Urothelium cell line (cell line): ENCODE data around the gene LRRC74A.

Experiments used
- DNase-seq: peaks from one replicate; pipeline ENCODE4 v3.0.0; 2011; ENCODE audit warnings: low spot score, mixed read lengths
- FAIRE-seq: peaks from 2 replicates; lab custom pipeline; 2011; peaks lifted over from hg19 to GRCh38; lab: Jason Lieb, UNC

LRRC74A gene

GRCh38 chr14:76808990-76809389, 17.2 kb upstream of the LRRC74A start:
- DNase-seq (no peak), FAIRE-seq (no peak)

- FAIRE-seq (no peak), DNase-seq (no peak)
These were observed 15.7 kb upstream of the LRRC74A start for GRCh38 chr14:76810525-76810924.

GRCh38 chr14:76810953-76811400, 15.2 kb upstream of the LRRC74A start:
- DNase-seq (peak; percentile 57), FAIRE-seq (peak; percentile 91)

GRCh38 chr14:76811561-76811960, 14.6 kb upstream of the LRRC74A start:
- FAIRE-seq = no peak

GRCh38 chr14:76812093-76812421, 14.2 kb upstream of the LRRC74A start:
- FAIRE-seq = peak; percentile 72
- DNase-seq = peak; percentile 35

More at GRCh38 chr14:76811561-76811960, 14.6 kb upstream of the LRRC74A start:
- DNase-seq = no peak

- peak; percentile 97 for DNase-seq
- FAIRE-seq = peak; percentile 98
These were observed 13.5 kb upstream of the LRRC74A start, which contains the start of gene ANGEL1 for GRCh38 chr14:76812422-76813383. TSS of gene ANGEL1 (minus strand) at chr14:76812882. CDS start at chr14:76812827, 55 bp downstream.

GRCh38 chr14:76814726-76815645, 11.2 kb upstream of the LRRC74A start:
- no peak for DNase-seq
- FAIRE-seq = no peak

- no peak for FAIRE-seq
- no peak for DNase-seq
These were observed 5.5 kb upstream of the LRRC74A start for GRCh38 chr14:76820700-76821099.

- DNase-seq = no peak
These were observed 1.6 kb downstream of the LRRC74A start for GRCh38 chr14:76827696-76828296.

GRCh38 chr14:76828339-76829012, 2.3 kb downstream of the LRRC74A start:
- no peak for DNase-seq
- FAIRE-seq = no peak

More at GRCh38 chr14:76827696-76828296, 1.6 kb downstream of the LRRC74A start:
- FAIRE-seq = peak; percentile 72

GRCh38 chr14:76829013-76829365, 2.8 kb downstream of the LRRC74A start:
- FAIRE-seq (no peak), DNase-seq (no peak)

- DNase-seq (peak; percentile 39), FAIRE-seq (no peak)
These were observed 3.6 kb downstream of the LRRC74A start for GRCh38 chr14:76829650-76830421.

GRCh38 chr14:76830556-76830955, 4.3 kb downstream of the LRRC74A start:
- DNase-seq (no peak), FAIRE-seq (no peak)

- FAIRE-seq (peak; percentile 52), DNase-seq (no peak)
These were observed 6.3 kb downstream of the LRRC74A start for GRCh38 chr14:76832503-76832988.

GRCh38 chr14:76833011-76833410, 6.8 kb downstream of the LRRC74A start:
- FAIRE-seq = no peak
- DNase-seq = no peak

- DNase-seq = no peak
- peak; percentile 95 for FAIRE-seq
These were observed 8.0 kb downstream of the LRRC74A start for GRCh38 chr14:76834241-76834661.

GRCh38 chr14:76836029-76836630, 9.9 kb downstream of the LRRC74A start:
- FAIRE-seq (peak; percentile 63), DNase-seq (no peak)

- FAIRE-seq (no peak), DNase-seq (no peak)
These were observed 11.3 kb downstream of the LRRC74A start for GRCh38 chr14:76837524-76837923.

GRCh38 chr14:76842414-76842813, 16.2 kb downstream of the LRRC74A start:
- FAIRE-seq = peak; percentile 65
- no peak for DNase-seq
